Osteoblast (primary cell): Measurements from ENCODE around the gene RAB11B. TPM values are rescaled to one million over a fixed set of nuclear protein-coding genes. Genes with fewer than 3 reads are reported as not detected.
"Not testable (repeated sequence)": the region's sequence is repeated elsewhere in the genome, so short reads cannot be mapped to it uniquely, and the experiment has no call there.

Experiments
- DNase-seq: peaks from one replicate; pipeline ENCODE4 v3.0.0; 2011; ENCODE audit warnings: low spot score, mixed read lengths; ENCODE audit not compliant: insufficient read length; ENCODE audit errors: missing footprints
- H2AFZ ChIP-seq: 2 replicates; pipeline ENCODE4 v1.6.0; 2011; ENCODE audit warnings: mild to moderate bottlenecking, low read length
- H3K27ac ChIP-seq: 2 replicates; pipeline ENCODE4 v1.5.1; 2011; ENCODE audit warnings: mild to moderate bottlenecking, low read depth, low read length, moderate library complexity
- H3K27me3 ChIP-seq: 2 replicates; pipeline ENCODE4 v1.6.0; 2012; ENCODE audit warnings: mild to moderate bottlenecking, control low read depth, inconsistent platforms, low read length, moderate library complexity; ENCODE audit not compliant: insufficient read depth
- H3K36me3 ChIP-seq: 2 replicates; pipeline ENCODE4 v1.5.1; 2011; ENCODE audit warnings: mild to moderate bottlenecking, low read length, control low read depth, moderate library complexity; ENCODE audit not compliant: insufficient read depth
- H3K4me1 ChIP-seq: 2 replicates; pipeline ENCODE4 v1.5.1; 2011; ENCODE audit warnings: mild to moderate bottlenecking, low read length, control low read depth, moderate library complexity; ENCODE audit not compliant: insufficient read depth
- H3K4me2 ChIP-seq: 2 replicates; pipeline ENCODE4 v1.6.0; 2011; ENCODE audit warnings: mild to moderate bottlenecking, low read length; ENCODE audit not compliant: insufficient read depth
- H3K4me3 ChIP-seq: fragments of 200-600 bp; sonication (generic); 3 replicates; pipeline ENCODE4 v1.5.1; 2012; ENCODE audit warnings: mild to moderate bottlenecking, low read length, inconsistent platforms; ENCODE audit not compliant: insufficient read depth
- H3K79me2 ChIP-seq: 2 replicates; pipeline ENCODE4 v1.6.0; 2012; ENCODE audit warnings: mild to moderate bottlenecking, low read length, control low read depth, inconsistent platforms; ENCODE audit not compliant: insufficient read depth
- H3K9me3 ChIP-seq: 2 replicates; pipeline ENCODE4 v1.5.1; 2011; ENCODE audit warnings: low read depth, low read length, control low read depth
- H4K20me1 ChIP-seq: 2 replicates; pipeline ENCODE4 v1.6.0; 2012; ENCODE audit warnings: mild to moderate bottlenecking, low read length, control low read depth; ENCODE audit not compliant: insufficient read depth
- CTCF ChIP-seq: IDR thresholded peaks from 2 replicates; pipeline ENCODE4 v1.5.1; 2011; ENCODE audit warnings: mild to moderate bottlenecking, low read depth, low read length, moderate library complexity; ENCODE audit errors: extremely low read depth
- total RNA-seq: library from RNA; depleted of rRNA; stranded (reverse); fragments of >200 nt; gene quantifications from 2 replicates; pipeline ENCODE4 v1.2.3, GENCODE V29; 2012

RAB11B gene
- total RNA-seq, 1 donor = 24.2 TPM

DNA sequence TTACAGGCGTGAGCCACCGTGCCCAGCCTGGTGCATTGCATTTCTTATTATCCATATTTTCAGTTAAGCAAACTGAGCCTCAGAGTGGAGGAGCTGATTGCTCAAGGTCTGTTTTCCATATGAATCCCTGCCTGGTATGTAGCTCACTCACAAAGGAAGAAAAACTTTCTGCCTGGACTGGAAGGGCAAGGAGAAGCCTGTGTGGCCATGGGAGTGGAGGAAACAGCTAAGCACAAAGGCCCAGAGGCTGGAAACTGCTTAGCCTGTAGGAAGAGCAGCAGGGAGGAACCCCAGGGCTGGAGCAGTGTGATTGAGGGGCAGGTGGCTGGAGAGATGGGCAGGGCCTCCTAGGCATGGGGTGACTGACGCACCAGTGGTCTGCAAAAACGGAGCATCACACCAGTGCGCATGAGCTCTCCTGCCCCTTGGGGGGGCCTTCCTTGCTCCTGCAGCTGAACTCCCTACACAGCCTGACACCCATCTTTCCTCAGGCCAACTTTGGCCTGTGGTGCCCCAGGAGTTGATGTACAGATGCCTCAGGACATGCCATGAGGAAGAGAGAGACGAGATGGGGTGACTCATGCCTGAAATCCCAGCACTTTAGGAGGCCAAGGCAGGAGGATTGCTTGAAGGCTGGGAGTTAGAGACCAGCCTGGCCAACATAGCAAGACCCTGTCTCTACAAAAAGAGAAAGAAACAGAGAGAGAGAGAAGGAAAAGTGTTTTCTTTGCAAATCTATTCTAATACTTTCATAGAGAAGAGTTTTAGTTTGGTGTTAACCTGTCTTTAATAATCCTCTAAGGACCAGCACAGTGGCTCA is 51.8 kb downstream of the RAB11B start:
- H2AFZ ChIP-seq = no peak overlapping the region
- no peak overlapping the region for H3K27ac ChIP-seq
- H3K36me3 ChIP-seq = peaks cover 8% of the 10 kb centered on the region
- peak; percentile 42 for DNase-seq
- peaks cover 22% of the 10 kb centered on the region for H3K79me2 ChIP-seq
- TF ChIP-seq CTCF = no peak
- H4K20me1 ChIP-seq = peaks cover 20% of the 10 kb centered on the region
- H3K9me3 ChIP-seq = no peaks in the 10 kb centered on the region
- H3K4me1 ChIP-seq = peaks cover 19% of the 10 kb centered on the region
- H3K4me3 ChIP-seq = no peak overlapping the region
- H3K4me2 ChIP-seq = no peak overlapping the region
- no peaks in the 10 kb centered on the region for H3K27me3 ChIP-seq

- Histone ChIP-seq H4K20me1 (peaks cover 40% of the 10 kb centered on the region), H3K36me3 (peaks cover 16% of the 10 kb centered on the region), H3K27ac (peak overlapping the region; percentile 92), H3K4me2 (peak overlapping the region; percentile 92), H3K4me1 (peaks cover 24% of the 10 kb centered on the region), H3K4me3 (peak overlapping the region; percentile 95), H3K79me2 (peaks cover 44% of the 10 kb centered on the region), H2AFZ (peak overlapping the region; percentile 98)
- H3K27me3 ChIP-seq, H3K9me3 ChIP-seq, DNase-seq: not testable (repeated sequence)
Observed at GRCh38 chr19:8444140-8444676, 54.0 kb downstream of the RAB11B start.

GRCh38 chr19:8444677-8445487 is 54.7 kb downstream of the RAB11B start, which contains the start of gene HNRNPM:
HNRNPM (plus strand) TSS chr19:8444975; CDS start chr19:8444999, 24 bp downstream.
- DNase-seq = peak; percentile 99
- peaks cover 18% of the 10 kb centered on the region for H3K36me3 ChIP-seq
- H2AFZ ChIP-seq = peak within 1 kb of the TSS; percentile 98
- H3K4me1 ChIP-seq = peaks cover 24% of the 10 kb centered on the region
- H3K79me2 ChIP-seq = peaks cover 50% of the 10 kb centered on the region
- H4K20me1 ChIP-seq = peaks cover 45% of the 10 kb centered on the region
- TF ChIP-seq CTCF = no peak
- peak within 1 kb of the TSS; percentile 95 for H3K4me3 ChIP-seq
- no peaks in the 10 kb centered on the region for H3K9me3 ChIP-seq
- peak within 1 kb of the TSS; percentile 92 for H3K27ac ChIP-seq
- H3K27me3 ChIP-seq = no peaks in the 10 kb centered on the region
- H3K4me2 ChIP-seq = peak within 1 kb of the TSS; percentile 95

DNA sequence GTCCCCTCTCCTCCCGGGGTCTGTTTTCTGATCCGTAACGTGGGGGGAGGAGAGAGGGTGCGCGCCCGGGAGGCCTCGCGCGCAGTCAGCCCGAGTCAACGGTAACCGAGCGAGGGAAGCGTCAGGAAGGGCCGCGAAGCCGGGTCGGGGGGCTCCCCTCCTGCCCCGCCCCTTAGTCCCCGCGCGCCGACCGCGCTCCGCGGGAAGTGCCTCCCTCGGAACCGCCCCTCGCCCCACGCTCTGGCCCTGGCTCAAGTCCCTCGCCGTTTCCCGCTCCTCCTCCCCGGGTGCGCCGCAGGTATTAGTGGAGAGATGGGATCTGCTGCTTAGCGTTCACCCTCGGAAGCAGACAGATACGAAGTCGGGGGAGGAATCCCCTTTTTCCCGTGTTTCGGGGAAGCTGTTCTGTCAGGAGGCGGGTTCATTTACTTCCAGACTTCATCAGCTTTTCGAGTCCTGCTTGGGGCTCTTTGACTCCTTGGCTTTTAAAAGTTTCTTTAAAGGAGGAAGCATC is 55.4 kb downstream of the RAB11B start:
- Histone ChIP-seq H3K9me3 (no peaks in the 10 kb centered on the region), H2AFZ (no peak overlapping the region), H3K27me3 (no peaks in the 10 kb centered on the region), H3K36me3 (peaks cover 19% of the 10 kb centered on the region), H3K27ac (peak overlapping the region; percentile 92), H4K20me1 (peaks cover 51% of the 10 kb centered on the region), H3K4me3 (peak overlapping the region; percentile 95), H3K4me2 (peak overlapping the region; percentile 95), H3K4me1 (peaks cover 24% of the 10 kb centered on the region), H3K79me2 (peaks cover 56% of the 10 kb centered on the region)
- TF ChIP-seq CTCF = no peak
- peak; percentile 79 for DNase-seq
